Measurements from ENCODE around the gene SPIRE2. TPM values are rescaled to one million over a fixed set of nuclear protein-coding genes. Genes with fewer than 3 reads are reported as not detected.

SPIRE2 gene
- total and polyA plus RNA-seq, 2 of the 13 experiments (the other 11 are each of a cell fraction or from before 2014, with no cell fraction given) = 13.3 to 37.5 TPM

DNA sequence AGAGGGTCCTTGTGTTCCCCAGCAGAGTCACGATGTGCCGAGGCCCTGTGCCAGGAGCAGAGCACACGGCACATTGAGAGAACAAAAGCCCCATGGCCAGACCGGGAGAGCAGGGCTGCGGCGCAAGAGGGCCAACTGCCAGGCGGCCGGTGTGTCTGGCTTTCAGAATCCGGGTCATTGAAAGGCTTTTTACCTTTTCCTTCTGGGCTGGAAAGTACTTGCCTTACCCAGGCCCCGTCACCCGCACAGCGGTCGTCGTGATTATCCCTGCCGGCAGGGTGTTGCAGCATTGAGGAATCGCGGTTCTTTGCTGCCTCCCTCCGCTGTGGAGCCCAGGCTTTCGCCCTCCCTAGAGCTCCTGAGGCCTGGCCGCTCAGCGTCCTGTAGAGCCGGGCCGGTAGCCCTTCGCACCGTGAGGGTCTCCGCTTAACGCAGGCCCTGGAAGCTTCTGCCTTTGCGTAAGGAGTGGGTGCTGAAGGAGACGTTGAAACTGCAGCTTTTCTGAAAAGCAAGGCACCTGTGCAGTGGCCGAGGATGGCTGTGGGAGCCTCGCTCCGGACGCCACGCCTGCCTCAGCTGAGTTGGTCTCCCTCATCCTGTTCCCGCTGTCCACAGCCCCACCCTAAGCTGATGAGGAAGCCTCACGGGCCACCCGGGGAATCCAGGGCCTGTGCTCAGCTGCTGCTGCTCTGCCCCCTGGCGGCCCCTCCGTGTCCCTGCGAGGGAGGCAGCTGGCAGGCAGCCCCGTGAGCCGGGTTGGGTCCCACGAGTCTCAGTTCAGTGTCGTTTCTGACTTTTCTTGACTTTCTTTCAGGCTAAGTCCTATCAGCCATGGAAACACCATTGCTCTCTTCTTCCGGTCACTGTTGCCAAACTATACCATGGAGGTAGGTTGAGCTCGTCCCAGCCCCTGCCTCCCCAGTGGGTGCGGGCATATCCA, 81.8 kb downstream of the SPIRE2 start (continued):
- TF ChIP-seq, protein P1, sequence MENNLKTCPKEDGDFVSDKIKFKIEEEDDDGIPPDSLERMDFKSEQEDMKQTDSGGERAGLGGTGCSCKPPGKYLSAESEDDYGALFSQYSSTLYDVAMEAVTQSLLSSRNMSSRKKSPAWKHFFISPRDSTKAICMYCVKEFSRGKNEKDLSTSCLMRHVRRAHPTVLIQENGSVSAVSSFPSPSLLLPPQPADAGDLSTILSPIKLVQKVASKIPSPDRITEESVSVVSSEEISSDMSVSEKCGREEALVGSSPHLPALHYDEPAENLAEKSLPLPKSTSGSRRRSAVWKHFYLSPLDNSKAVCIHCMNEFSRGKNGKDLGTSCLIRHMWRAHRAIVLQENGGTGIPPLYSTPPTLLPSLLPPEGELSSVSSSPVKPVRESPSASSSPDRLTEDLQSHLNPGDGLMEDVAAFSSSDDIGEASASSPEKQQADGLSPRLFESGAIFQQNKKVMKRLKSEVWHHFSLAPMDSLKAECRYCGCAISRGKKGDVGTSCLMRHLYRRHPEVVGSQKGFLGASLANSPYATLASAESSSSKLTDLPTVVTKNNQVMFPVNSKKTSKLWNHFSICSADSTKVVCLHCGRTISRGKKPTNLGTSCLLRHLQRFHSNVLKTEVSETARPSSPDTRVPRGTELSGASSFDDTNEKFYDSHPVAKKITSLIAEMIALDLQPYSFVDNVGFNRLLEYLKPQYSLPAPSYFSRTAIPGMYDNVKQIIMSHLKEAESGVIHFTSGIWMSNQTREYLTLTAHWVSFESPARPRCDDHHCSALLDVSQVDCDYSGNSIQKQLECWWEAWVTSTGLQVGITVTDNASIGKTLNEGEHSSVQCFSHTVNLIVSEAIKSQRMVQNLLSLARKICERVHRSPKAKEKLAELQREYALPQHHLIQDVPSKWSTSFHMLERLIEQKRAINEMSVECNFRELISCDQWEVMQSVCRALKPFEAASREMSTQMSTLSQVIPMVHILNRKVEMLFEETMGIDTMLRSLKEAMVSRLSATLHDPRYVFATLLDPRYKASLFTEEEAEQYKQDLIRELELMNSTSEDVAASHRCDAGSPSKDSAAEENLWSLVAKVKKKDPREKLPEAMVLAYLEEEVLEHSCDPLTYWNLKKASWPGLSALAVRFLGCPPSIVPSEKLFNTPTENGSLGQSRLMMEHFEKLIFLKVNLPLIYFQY (CRISPR knock-in tag; IDR thresholded peaks at IDR 0.05; ENCODE audit: borderline replicate concordance) = no peak
- TF ChIP-seq ZBTB1 (CRISPR knock-in tag; IDR thresholded peaks at IDR 0.05; ENCODE audit: borderline replicate concordance) (no peak), NFRKB (IDR thresholded peaks at IDR 0.05) (no peak), JUN (CRISPR knock-in tag; IDR thresholded peaks at IDR 0.05) (no peak), DR1 (CRISPR knock-in tag; IDR thresholded peaks at IDR 0.05) (no peak), PCBP1 (IDR thresholded peaks at IDR 0.05; ENCODE audit: borderline replicate concordance, low read depth, low read length) (no peak), ZNF660 (CRISPR knock-in tag; IDR thresholded peaks at IDR 0.05; ENCODE audit: borderline replicate concordance, low read depth) (no peak), ISX (CRISPR knock-in tag; conservative IDR thresholded peaks at IDR 0.05) (no peak), BRCA1 (CRISPR knock-in tag; IDR thresholded peaks at IDR 0.05) (no peak), RBFOX2 (IDR thresholded peaks at IDR 0.05; ENCODE audit: low read depth, low read length) (no peak), ZNF264 (CRISPR knock-in tag; IDR thresholded peaks at IDR 0.05) (no peak), ZSCAN22 (CRISPR knock-in tag; IDR thresholded peaks at IDR 0.05) (no peak), MBD4 (IDR thresholded peaks at IDR 0.05; ENCODE audit: borderline replicate concordance, low read length) (no peak)
- TF ChIP-seq, protein P2, sequence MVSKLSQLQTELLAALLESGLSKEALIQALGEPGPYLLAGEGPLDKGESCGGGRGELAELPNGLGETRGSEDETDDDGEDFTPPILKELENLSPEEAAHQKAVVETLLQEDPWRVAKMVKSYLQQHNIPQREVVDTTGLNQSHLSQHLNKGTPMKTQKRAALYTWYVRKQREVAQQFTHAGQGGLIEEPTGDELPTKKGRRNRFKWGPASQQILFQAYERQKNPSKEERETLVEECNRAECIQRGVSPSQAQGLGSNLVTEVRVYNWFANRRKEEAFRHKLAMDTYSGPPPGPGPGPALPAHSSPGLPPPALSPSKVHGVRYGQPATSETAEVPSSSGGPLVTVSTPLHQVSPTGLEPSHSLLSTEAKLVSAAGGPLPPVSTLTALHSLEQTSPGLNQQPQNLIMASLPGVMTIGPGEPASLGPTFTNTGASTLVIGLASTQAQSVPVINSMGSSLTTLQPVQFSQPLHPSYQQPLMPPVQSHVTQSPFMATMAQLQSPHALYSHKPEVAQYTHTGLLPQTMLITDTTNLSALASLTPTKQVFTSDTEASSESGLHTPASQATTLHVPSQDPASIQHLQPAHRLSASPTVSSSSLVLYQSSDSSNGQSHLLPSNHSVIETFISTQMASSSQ (IDR thresholded peaks at IDR 0.05; ENCODE audit: low read depth) = no peak
- TF ChIP-seq, protein P2 (CRISPR knock-in tag; IDR thresholded peaks at IDR 0.05; ENCODE audit: borderline replicate concordance) = 0 out of 2 replicates have a peak, but pooled peaks have one; percentile 28
- TF ChIP-seq, protein P3, sequence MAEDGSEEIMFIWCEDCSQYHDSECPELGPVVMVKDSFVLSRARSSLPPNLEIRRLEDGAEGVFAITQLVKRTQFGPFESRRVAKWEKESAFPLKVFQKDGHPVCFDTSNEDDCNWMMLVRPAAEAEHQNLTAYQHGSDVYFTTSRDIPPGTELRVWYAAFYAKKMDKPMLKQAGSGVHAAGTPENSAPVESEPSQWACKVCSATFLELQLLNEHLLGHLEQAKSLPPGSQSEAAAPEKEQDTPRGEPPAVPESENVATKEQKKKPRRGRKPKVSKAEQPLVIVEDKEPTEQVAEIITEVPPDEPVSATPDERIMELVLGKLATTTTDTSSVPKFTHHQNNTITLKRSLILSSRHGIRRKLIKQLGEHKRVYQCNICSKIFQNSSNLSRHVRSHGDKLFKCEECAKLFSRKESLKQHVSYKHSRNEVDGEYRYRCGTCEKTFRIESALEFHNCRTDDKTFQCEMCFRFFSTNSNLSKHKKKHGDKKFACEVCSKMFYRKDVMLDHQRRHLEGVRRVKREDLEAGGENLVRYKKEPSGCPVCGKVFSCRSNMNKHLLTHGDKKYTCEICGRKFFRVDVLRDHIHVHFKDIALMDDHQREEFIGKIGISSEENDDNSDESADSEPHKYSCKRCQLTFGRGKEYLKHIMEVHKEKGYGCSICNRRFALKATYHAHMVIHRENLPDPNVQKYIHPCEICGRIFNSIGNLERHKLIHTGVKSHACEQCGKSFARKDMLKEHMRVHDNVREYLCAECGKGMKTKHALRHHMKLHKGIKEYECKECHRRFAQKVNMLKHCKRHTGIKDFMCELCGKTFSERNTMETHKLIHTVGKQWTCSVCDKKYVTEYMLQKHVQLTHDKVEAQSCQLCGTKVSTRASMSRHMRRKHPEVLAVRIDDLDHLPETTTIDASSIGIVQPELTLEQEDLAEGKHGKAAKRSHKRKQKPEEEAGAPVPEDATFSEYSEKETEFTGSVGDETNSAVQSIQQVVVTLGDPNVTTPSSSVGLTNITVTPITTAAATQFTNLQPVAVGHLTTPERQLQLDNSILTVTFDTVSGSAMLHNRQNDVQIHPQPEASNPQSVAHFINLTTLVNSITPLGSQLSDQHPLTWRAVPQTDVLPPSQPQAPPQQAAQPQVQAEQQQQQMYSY (CRISPR knock-in tag; IDR thresholded peaks at IDR 0.05) = no peak
- TF ChIP-seq, protein P4, sequence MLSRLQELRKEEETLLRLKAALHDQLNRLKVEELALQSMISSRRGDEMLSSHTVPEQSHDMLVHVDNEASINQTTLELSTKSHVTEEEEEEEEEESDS (CRISPR knock-in tag; IDR thresholded peaks at IDR 0.05; ENCODE audit: borderline replicate concordance) = no peak

All from HepG2 (cell line).